NCI-H1105 (cell line): ENCODE measurements around the gene GGTLC2.

Experiments used
- DNase-seq: peaks from one replicate; lab custom pipeline; 2025; lab: John Stamatoyannopoulos, UW

GGTLC2 gene

GRCh38 chr22:22691716-22692701, 47.6 kb downstream of the GGTLC2 start:
- no peak for DNase-seq

GRCh38 chr22:22692707-22693530, 48.5 kb downstream of the GGTLC2 start:
- peak; percentile 40 for DNase-seq

GRCh38 chr22:22693531-22693884, 49.1 kb downstream of the GGTLC2 start:
- DNase-seq, result no peak

- no peak for DNase-seq
These were observed 49.7 kb downstream of the GGTLC2 start for GRCh38 chr22:22694106-22694505.

- no peak for DNase-seq
These were observed 51.7 kb downstream of the GGTLC2 start for GRCh38 chr22:22696104-22696503.
